GM12892 (cell line): ENCODE data around the gene MATCAP1.

ENCODE experiments used
- POLR2AphosphoS5 ChIP-seq: IDR thresholded peaks from 2 replicates; pipeline ENCODE4 v1.6.1; 2011; ENCODE audit warnings: low read depth, low read length, control low read depth
- TAF1 ChIP-seq: IDR thresholded peaks from 2 replicates; pipeline ENCODE4 v1.6.1; 2011; ENCODE audit warnings: low read depth, mild to moderate bottlenecking, control low read depth, low read length, borderline replicate concordance

DNA sequence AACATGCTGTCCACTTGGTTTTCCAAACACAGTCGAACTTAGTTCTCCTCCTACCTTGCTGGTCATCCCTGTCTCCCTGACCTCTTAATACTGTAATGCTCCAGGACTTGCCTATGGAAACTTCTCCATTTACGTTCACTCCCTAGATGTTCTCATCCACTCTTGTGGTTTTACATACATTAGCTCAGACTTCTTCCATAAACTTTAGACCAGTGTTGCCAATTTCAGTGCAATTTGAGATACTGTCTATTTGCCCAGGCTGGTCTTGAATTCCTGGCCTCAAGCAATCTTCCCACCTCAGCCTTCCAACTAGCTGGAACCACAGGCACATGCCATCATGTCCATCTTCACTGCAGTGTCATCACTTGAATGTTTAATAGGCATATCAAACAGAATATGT is 1.5 kb downstream of the MATCAP1 start:
- no peak for TF ChIP-seq POLR2AphosphoS5
- TF ChIP-seq TAF1, result no peak
